ENCODE measurements around the gene SRGAP2C. TPM values are rescaled to one million over a fixed set of nuclear protein-coding genes. Genes with fewer than 3 reads are reported as not detected.
"Not testable (repeated sequence)": the region's sequence is repeated elsewhere in the genome, so short reads cannot be mapped to it uniquely, and the experiment has no call there.

Gene SRGAP2C
- total RNA-seq, 2 experiments from 2014 or later, result 16.4 to 18.5 TPM

GRCh38 chr1:121346654-121347053 lies 161.9 kb downstream of the SRGAP2C start:
- H3K4me1 Mint-ChIP-seq (ENCODE audit: low read depth); H3K27me3 Mint-ChIP-seq (ENCODE audit: low read depth); H3K9me3 Mint-ChIP-seq; CTCF ChIA-PET; H3K27ac Mint-ChIP-seq; H3K36me3 Mint-ChIP-seq (ENCODE audit: low read depth); H3K4me3 Mint-ChIP-seq; intact Hi-C loops (cut with micrococcal nuclease); DNase-seq: not testable (repeated sequence)

GRCh38 chr1:121347476-121347875 lies 162.7 kb downstream of the SRGAP2C start:
- DNase-seq; H3K27ac Mint-ChIP-seq; CTCF ChIA-PET; H3K27me3 Mint-ChIP-seq (ENCODE audit: low read depth); H3K4me3 Mint-ChIP-seq; H3K36me3 Mint-ChIP-seq (ENCODE audit: low read depth); intact Hi-C loops (cut with micrococcal nuclease); H3K9me3 Mint-ChIP-seq; H3K4me1 Mint-ChIP-seq (ENCODE audit: low read depth): not testable (repeated sequence)

GRCh38 chr1:121348115-121348514 lies 163.3 kb downstream of the SRGAP2C start:
- H3K4me3 Mint-ChIP-seq; intact Hi-C loops (cut with micrococcal nuclease); H3K27ac Mint-ChIP-seq; H3K9me3 Mint-ChIP-seq; H3K27me3 Mint-ChIP-seq (ENCODE audit: low read depth); H3K36me3 Mint-ChIP-seq (ENCODE audit: low read depth); H3K4me1 Mint-ChIP-seq (ENCODE audit: low read depth); CTCF ChIA-PET; DNase-seq: not testable (repeated sequence)

DNA sequence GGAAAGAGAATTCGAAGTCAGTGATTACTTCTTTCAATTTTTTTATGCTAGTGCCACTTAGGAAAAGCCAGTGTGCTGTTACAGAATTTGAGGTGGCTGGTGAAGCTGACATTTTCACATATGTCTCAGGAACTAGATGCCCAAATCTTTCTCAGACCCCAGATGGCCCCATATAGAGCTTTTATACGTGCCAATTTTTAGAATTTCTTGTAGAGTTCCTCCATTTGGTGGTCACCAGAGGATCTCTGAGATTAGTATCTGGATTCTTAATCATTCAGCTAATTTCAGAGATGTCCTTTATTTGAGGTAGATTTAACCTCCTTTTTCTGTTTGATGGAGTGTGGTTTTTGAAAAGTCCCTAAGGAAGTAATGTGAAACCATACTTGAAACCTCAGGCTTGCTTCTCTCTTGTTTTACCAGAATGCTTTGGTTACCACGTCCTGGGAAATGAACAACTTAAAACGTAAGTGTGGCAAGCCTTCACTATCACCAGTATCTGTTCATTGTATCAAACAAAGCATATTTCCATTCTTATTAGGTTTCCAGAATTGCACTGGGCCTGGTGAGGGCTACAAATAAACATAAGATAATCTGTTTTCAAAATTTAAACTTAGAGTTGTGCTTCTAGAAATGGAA lies 164.7 kb downstream of the SRGAP2C start:
- H3K27ac Mint-ChIP-seq; H3K9me3 Mint-ChIP-seq; H3K4me1 Mint-ChIP-seq (ENCODE audit: low read depth); H3K36me3 Mint-ChIP-seq (ENCODE audit: low read depth); CTCF ChIA-PET; DNase-seq; H3K4me3 Mint-ChIP-seq; intact Hi-C loops (cut with micrococcal nuclease); H3K27me3 Mint-ChIP-seq (ENCODE audit: low read depth): not testable (repeated sequence)

GRCh38 chr1:121355711-121356420 lies 171.1 kb downstream of the SRGAP2C start:
- CTCF ChIA-PET; H3K4me1 Mint-ChIP-seq (ENCODE audit: low read depth); intact Hi-C loops (cut with micrococcal nuclease); H3K27ac Mint-ChIP-seq; H3K36me3 Mint-ChIP-seq (ENCODE audit: low read depth); H3K9me3 Mint-ChIP-seq; H3K4me3 Mint-ChIP-seq; DNase-seq; H3K27me3 Mint-ChIP-seq (ENCODE audit: low read depth): not testable (repeated sequence)

DNA sequence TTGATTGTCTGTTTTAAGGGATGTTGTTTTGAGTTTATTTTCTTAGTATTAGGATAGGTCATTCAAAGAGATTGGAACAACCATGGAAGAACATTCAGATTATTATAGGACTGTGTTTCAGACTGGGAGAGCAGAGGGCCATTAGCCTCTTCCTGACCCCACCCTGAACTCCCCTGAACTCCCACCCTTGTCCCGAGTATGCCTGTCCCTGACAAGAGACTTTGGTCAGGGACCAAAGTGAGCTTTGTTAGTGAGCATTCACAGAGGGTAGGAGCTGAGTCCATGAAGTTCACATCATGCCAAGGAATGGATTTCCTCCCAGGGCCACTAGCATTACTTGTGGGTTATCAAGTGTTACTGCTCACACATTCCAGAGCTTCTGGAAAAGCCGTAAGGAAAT lies 172.0 kb downstream of the SRGAP2C start:
- H3K27ac Mint-ChIP-seq; intact Hi-C loops (cut with micrococcal nuclease); CTCF ChIA-PET; H3K36me3 Mint-ChIP-seq (ENCODE audit: low read depth); H3K4me3 Mint-ChIP-seq; H3K9me3 Mint-ChIP-seq; H3K4me1 Mint-ChIP-seq (ENCODE audit: low read depth); H3K27me3 Mint-ChIP-seq (ENCODE audit: low read depth); DNase-seq: not testable (repeated sequence)

DNA sequence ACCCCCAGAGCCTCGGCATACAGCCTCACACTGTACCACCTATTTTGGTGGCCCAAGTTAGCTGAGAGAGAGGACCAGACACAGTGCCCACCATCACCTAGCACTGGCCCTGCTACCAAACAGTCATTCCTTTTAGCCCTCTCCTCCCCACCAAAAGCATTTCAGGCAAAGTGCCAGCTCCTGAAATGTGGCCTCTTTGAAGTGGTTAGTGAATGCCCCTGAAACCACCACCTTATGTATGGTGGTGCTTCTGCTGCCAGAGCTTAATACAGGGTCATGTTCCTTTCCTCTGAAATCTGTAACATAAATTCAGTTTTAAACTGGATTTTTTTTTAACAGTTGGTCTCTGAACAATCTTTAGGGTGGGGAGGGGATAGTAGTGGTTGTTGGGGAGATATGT lies 175.8 kb downstream of the SRGAP2C start:
- H3K9me3 Mint-ChIP-seq; H3K27ac Mint-ChIP-seq; DNase-seq; intact Hi-C loops (cut with micrococcal nuclease); H3K27me3 Mint-ChIP-seq (ENCODE audit: low read depth); H3K4me3 Mint-ChIP-seq; H3K36me3 Mint-ChIP-seq (ENCODE audit: low read depth); CTCF ChIA-PET; H3K4me1 Mint-ChIP-seq (ENCODE audit: low read depth): not testable (repeated sequence)

DNA sequence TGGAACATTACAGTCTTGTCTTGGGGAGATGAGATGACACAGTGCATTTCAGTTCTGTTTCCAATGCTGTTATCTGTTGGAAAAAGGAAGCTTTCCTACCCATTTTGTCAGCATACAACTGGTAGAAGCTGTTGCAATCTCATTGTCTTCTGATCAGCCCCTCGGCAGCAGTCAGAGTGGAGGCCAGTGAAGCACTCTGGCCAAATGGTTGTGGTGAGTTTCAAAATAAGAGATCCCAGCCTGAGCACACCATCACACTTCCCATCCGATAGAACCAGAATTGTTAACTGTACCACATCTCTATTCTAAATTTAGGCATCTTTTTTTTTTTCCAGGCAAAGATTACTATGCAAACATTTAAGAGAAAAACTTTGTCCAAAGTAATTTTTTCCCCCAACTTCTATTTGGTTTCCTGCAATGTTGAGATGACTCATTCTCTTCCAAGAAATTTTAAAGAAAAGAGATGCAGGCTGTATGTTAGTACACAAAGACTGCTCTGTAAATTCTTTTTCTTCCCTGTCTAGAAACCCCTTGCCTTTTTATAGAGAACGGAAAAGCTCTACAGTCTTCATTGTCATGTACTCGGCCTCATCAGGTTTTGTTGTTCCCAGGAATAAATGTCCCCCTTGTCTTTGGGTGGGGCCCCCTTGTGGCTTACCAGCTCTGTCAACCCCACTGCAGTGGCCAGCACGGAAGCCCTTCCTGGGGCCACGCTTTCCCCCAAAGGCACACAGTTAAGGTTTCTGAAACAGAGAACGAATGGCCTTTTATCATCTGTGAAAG lies 176.9 kb downstream of the SRGAP2C start:
- H3K27me3 Mint-ChIP-seq (ENCODE audit: low read depth); intact Hi-C loops (cut with micrococcal nuclease); H3K36me3 Mint-ChIP-seq (ENCODE audit: low read depth); H3K9me3 Mint-ChIP-seq; H3K4me3 Mint-ChIP-seq; H3K4me1 Mint-ChIP-seq (ENCODE audit: low read depth); CTCF ChIA-PET; H3K27ac Mint-ChIP-seq; DNase-seq: not testable (repeated sequence)

- H3K4me3 Mint-ChIP-seq; H3K9me3 Mint-ChIP-seq; H3K4me1 Mint-ChIP-seq (ENCODE audit: low read depth); intact Hi-C loops (cut with micrococcal nuclease); CTCF ChIA-PET; H3K27ac Mint-ChIP-seq; H3K36me3 Mint-ChIP-seq (ENCODE audit: low read depth); H3K27me3 Mint-ChIP-seq (ENCODE audit: low read depth): not testable (repeated sequence)
- peak; percentile 7 for DNase-seq
Measured at GRCh38 chr1:121362234-121362883, 177.6 kb downstream of the SRGAP2C start.

GRCh38 chr1:121365316-121365715 lies 180.5 kb downstream of the SRGAP2C start:
- H3K27ac Mint-ChIP-seq; CTCF ChIA-PET; H3K9me3 Mint-ChIP-seq; H3K27me3 Mint-ChIP-seq (ENCODE audit: low read depth); H3K4me3 Mint-ChIP-seq; H3K36me3 Mint-ChIP-seq (ENCODE audit: low read depth); DNase-seq; H3K4me1 Mint-ChIP-seq (ENCODE audit: low read depth); intact Hi-C loops (cut with micrococcal nuclease): not testable (repeated sequence)

- H3K4me3 Mint-ChIP-seq; CTCF ChIA-PET; H3K27me3 Mint-ChIP-seq (ENCODE audit: low read depth); H3K36me3 Mint-ChIP-seq (ENCODE audit: low read depth); H3K9me3 Mint-ChIP-seq; H3K4me1 Mint-ChIP-seq (ENCODE audit: low read depth); H3K27ac Mint-ChIP-seq; intact Hi-C loops (cut with micrococcal nuclease): not testable (repeated sequence)
- DNase-seq, result peak; percentile 64
Measured at GRCh38 chr1:121365723-121366122, 180.9 kb downstream of the SRGAP2C start.

- H3K4me1 Mint-ChIP-seq (ENCODE audit: low read depth); H3K27ac Mint-ChIP-seq; H3K27me3 Mint-ChIP-seq (ENCODE audit: low read depth); DNase-seq; CTCF ChIA-PET; H3K36me3 Mint-ChIP-seq (ENCODE audit: low read depth); intact Hi-C loops (cut with micrococcal nuclease); H3K9me3 Mint-ChIP-seq; H3K4me3 Mint-ChIP-seq: not testable (repeated sequence)
Measured at GRCh38 chr1:121366171-121366570, 181.4 kb downstream of the SRGAP2C start.
